GM19324 (cell line): ENCODE data around the gene INHBB.
"Not testable (repeated sequence)": the region's sequence is repeated elsewhere in the genome, so short reads cannot be mapped to it uniquely, and the experiment has no call there.

ENCODE experiments used
- ATAC-seq: cut with Tn5 transposase; IDR thresholded peaks from one replicate; pipeline ENCODE4 v1.9.1; 2021; ENCODE audit warnings: mild to moderate bottlenecking, moderate library complexity; ENCODE audit not compliant: unreplicated experiment, low FRiP score

INHBB gene

DNA sequence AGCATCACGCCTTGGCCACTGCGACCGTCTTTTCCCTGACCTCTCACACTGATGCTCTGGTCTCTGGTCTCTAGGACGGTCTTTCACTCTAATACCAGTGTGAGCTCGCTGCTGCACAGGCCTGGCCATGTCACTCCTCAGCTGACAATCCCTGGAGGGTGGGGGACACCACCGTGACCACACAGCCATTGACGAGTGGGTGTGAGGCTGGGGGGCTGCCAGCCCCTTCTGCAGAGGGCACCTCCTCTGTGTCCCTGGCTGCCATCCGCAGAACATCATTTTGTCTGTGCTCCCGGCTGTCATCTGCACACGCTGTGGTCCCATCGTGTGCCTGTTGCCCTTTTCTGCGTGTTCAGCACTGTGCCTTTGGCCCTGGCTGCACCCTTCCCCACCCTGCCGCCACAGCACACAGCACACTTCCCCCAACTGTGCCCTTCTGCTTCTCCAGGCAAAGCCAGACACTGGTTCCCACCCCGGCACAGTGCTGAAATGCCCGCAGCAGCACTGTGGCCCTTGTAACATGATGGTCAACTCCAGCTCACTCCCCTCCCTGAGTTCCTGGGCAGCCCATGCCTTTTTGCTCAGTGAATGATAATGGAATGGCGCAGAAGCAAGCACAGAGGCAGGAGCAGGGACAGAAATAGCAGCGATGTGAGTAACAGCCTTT is 30.4 kb upstream of the INHBB start:
- no peak for ATAC-seq

DNA sequence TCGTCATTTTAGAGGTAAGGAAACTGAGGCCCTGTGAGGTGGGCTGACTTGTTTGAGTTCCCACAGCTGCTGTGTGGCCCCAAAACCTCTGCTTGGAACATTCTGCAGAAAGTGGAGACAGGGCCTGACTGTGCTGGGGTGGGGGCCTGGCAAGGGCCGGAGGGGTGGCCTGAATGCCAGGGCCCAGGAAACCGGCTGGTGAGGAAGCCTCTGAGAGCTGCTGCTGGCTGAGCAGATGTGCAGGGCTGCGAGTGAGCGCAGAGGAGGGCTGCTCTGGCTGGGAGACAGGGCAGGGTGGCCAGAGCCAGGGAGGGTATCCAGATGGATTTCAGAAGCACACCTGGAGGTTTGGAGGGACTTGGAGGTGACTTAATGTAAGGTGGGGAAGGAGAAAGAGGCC is 29.9 kb upstream of the INHBB start:
- no peak for ATAC-seq

DNA sequence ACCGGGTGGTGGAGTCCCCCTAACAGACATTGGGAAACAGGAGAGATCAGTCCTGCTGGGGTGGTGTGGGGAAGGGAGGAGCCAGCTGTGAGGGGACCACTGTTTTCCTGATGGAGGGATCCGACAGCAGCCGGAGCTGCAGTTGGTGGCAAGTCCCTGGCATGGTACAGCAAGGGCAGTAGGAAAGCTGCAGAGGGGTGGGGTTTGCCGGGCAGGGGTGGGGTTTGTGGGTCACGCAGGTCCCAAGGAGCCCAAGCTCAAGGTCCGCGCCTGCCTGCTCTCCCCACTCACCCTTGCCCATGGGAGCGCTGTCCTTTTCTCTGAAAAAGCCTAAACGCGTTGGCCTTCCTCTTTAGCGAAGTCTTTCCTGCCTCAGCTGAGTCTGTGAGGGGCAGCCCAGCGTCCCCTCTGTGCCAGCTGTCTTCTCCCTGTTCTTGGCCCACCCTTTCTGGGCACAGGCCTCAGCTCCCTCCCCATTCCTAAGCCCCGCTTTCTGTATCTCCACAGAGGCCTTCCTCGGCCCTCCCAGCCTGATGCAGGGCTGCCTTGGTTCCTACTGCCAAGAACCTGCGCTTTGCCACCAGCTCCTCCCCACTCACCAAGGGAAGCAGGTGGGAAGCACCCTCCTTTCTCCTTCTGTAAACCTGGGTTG is 29.3 kb upstream of the INHBB start:
- no peak for ATAC-seq

DNA sequence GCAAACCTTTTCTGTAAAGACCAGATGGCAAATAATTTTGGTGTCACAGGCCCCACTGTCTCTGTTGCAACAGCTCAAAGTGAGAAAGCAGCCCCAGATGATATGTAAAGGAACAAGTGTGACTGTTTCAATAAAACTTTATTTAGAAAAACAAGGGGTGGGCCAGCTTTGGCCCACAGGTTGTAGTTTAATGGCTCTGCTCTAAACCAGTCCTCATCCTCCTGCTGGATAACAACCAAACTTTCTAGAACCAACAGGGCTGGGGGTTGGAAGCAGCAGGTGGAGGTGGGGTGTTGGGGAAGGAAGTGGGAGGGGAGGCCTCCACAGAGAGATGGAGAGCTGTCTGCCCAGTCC is 28.8 kb upstream of the INHBB start:
- ATAC-seq: no peak

DNA sequence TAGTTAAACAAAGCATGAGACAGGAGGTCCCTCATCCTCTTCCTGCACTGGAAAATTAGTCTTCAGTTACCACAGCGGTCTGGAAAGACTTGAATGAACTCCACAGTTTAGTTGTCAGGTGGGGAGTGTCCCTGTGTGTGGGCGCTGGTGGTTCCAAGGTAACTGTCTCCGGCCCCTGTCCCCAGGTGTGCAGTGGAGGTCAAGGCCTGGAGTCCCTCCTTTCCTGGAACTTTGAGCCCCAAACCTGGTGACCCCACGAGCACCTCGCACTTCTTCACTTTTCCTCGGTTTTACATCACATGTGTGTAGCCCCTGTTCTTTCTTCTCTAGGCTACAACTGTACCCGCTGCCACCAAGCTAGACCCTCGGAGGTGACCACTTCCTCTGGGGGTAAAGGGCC is 28.0 kb upstream of the INHBB start:
- no peak for ATAC-seq

DNA sequence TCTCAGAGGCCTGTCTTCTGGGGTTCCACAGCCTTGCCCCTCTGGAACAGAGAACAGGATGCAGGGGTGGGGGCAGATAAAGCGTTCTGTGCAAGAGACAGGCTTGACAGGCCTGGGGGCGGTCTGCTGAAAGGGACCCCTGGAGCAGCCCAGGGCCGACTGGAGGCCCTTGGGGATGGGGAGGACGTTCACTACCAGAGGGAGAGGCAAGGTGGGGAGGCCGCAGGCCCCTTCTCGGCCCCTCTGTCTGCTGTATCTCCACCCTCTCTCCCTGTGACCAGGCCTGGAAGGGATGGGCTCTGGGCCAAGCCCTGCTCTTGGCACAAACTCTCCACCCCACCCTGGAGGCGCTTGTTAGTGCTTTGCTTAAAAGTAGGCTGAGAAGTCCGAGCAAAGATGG is 27.3 kb upstream of the INHBB start:
- ATAC-seq: no peak

DNA sequence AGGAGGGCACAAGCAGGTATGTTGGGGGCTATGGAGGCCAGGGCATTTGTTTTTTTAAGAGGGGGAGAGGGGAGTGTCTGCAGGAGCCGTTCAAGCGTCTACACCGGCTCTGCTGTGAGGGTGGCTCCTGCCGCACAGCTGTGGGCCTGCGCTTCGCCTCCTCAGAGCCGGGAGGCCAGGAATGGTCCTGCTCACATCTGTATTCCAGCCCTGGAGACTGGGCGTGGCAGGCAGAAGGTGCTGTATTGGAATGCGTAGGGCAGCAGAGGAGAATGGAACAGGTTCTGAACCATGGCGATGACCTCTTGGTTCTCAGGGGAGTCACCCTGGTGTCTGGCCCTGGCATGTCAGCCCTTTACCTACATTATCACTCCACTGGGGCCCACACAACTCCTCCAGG is 26.8 kb upstream of the INHBB start:
- ATAC-seq: no peak

DNA sequence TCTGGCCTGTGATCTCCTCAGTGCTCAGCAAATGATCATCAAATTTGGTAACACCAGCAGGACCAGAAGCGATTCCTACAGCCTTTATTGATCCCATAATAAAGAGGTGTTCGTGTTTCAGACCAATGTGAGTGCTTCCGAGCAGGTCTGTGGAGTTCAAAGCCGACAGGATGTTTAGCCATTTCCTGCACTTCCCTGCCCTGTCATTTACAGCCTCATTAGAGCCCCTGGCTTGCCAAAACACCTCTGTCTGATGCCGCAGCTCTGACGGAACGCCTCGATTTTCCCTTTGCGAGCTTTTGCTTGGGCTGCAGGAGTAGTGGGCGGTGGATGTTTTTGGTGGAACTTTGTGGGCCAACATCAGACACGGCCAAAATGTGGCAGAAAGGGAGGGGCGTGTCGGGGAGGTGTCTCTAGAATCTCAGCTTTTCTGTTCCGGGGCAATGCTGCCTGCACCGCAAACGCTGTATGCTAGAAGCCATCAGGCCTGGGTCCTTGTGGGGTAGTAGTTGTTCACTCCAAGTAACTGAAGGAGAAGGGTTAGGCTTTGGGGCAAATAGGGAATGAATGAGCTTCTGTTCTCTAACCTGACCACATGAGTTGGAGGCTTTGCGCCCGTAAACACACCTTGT is 26.1 kb upstream of the INHBB start:
- no peak for ATAC-seq

DNA sequence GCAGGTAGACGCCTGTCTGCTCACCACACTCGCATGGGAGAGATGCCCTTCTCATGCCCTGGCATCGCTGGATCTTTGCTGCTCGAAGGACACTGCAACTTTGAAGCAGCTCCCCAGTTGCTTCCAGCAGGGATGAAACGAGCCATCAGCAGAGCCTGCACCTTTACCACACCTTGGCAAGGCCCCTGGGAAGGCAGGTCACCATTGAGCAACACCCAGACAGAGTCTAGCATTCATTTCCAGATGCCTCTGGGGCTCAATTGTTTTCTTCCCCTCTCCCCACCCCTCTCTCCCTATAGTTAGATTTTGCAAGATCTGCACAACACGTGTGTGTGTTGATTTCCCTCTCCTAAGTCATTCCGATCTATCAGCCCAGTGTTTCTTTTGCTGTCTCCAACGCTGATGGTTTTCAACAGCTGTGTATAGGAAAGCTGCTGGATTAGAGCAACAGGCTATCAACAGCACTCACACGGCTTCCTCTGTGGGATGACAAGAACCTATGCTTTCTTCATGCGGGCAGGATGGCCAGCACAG is 25.6 kb upstream of the INHBB start:
- ATAC-seq: no peak

DNA sequence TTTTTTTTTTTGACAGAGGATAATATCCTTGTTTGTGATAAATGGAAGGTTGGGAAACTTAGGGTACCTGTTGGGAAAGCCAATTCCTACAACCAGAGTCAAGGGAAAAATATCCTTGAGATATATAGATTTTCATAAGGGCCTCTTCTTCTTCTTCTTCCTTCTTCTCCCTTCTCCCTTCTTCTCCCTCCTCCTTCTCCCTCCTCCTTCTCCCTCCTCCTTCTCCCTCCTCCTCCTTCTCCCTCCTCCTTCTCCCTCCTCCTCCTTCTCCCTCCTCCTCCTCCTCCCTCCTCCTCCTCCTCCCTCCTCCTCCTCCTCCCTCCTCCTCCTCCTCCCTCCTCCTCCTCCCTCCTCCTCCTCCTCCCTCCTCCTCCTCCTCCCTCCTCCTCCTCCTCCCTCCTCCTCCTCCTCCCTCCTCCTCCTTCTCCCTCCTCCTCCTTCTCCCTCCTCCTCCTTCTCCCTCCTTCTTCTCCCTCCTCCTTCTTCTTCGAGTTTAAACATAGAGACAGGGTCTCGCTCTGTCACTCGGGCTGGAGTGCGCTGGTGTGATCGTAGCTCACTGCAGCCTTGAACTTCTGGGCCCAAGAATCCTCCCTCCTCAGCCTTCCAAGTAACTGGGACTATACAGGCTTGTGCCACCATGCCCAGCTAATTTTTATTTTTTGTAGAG is 24.9 kb upstream of the INHBB start:
- ATAC-seq: not testable (repeated sequence)

DNA sequence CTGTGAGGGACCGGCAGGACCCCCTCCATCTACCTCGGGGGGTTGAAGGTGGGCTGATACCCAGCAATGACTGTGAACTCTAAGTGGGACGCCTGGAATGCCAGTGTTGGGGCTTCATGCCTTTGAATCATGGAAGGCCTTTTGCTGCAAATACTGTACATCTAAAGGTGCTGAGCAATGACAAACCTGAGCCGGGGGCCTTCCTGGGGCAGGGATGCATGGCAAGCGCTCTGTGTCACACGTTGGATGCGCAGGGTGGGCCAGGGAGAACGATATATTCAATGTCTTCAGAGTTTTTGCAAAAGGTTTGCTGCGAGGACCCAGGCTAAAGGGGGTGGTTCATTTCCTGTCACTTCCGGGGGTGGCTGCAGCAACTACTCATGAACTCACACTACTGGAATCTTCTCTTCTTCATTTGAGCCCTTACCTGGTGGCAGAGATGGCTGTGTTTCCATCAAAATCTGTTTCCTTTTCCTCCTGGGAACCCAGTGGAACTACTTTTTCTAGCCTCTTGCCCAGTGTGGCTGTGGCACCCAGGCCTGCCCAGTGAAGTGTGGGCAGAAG is 24.1 kb upstream of the INHBB start:
- ATAC-seq: no peak

DNA sequence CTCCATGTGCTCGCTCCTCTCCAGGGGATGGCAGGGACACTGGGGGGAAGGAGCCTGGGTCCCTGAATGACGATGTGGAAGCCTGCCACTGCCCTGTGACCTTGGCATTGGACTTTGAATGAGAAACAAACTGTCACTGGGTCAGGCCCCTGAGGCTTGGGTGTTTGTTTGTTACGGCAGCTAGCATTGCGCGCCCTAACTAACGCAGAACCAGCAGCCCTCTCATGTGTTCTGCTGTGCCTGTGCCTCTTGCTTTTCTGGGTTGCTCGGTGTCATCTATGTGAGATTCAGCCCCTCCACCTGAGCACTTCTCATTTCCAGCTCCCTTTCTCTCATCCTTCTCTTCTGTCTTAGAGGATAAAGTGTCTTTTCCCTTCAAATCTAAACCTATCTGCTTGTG is 23.6 kb upstream of the INHBB start:
- no peak for ATAC-seq

DNA sequence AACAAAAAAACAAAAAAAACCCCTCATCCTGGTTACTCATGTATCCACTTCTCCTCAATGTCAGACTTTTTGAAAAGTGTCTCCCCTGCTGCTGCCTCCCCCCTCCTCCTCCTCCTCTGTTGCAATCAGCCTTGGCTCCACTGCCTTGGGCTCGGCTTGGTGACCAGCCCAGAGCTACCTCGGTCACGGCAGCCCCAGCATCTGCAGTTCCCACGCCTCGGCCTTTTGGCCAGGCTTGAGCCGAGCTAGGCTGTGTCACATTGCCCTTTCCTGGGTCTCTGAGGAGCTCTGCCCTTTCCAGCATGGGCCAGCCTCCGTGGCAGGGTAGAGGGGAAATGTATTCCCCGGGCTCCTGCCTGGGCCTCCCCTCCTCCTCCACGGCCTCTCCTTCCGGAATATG is 22.7 kb upstream of the INHBB start:
- no peak for ATAC-seq

DNA sequence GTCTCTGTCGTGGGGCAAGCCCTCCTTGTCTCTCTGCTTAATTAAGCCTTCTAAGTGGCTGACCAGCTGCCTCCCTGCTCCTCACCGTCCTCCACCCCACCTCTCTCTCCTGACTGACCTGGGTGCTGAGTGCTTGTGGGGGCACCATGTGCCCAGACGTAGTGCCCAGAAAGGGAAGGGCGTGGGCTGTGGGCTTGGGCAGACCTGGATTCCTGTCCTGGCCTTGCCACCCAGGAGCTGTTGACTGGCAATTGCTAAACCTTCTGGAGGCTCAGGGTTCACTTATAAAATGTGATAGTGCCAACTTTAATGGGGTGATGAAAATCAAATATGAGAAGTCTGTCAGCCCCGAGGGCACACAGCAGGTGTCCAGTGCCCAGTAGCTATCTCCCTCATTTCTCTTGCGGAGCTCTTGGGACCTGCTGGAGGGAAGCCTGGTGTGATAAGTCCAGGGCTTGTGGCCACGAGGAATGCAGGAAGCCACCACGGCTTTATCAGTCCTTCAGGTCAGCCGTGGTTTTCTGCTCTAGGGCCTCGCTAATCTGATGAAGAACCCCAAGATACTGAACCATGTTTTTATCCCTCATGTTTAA is 22.0 kb upstream of the INHBB start:
- no peak for ATAC-seq

DNA sequence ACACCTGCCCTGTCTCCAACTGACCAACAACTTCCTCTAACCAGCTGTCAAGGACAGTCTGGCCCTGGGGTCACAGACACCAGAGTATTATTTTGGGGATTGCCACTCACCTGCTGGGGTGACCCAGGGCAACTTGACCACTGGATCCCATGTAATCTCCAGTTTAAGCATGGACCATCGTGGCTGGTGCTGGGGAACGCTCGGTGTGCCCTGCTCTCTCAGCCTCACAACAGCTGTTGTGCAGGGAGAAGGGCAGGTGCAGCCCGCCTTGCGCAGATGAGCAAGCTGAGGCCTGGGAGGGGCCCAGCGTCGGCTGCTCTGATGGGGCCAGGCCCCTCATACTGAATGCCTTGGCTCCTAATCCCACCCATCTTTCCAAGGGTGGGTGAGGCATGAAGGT is 21.0 kb upstream of the INHBB start:
- no peak for ATAC-seq

DNA sequence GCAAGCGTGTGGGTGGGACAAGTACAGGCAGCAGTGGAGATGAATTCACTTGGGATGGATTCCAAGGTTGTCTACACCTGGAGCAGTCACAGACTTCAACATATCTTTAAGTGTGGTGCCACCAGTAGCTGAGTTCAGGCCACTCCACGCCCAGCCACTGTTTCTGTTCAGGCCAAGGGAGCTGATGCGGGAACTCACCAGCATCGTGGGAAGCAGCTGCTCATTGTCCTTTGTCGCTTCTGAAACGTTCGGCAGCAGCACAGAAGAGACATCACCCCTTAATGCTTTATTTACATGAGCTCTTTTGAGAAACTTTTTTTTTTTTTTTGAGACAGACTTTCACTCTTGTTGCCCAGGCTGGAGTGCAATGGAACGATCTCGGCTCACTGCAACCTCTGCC is 19.9 kb upstream of the INHBB start:
- no peak for ATAC-seq

DNA sequence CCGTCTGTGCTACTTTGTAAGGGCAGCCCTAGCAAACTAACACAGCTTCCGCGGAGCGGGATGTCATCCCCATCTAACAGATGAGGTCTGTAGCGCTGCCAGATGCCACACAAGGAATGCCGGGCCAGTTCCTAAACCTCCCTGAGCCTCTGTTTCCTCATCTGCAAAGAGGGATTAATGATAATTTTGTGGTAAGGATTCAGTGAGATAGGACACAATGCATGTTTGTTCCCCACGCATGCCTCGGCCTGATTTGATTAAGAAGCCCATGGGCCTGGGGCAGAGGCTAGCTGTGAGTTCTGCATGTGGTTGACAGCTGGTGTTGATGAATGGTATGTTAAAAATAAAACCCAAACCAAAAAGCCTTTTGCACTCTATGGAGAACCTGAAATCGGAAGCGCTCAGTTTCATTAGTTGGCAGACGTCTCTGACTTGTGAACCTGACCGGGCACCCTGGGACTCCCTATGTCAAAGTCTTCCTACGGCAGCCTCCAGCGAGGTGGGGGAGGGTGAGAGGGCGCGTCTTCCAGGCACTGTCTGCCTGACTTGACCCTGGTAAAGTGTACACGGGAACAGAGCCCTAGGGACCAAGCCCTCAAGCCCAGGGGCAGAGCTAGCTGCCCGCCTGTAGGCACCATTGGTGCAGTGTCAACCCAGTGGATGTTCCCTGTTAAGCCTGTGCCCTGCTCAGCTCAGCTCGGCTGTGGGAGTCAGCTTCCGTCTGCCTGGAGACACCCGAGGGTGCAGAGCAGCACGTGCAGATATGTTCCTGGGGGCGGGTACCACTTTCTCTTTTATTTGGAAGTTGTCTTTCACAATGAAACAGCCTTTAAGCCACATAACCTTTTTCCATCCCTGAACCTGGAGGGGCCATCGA is 14.8 kb upstream of the INHBB start:
- ATAC-seq: no peak

DNA sequence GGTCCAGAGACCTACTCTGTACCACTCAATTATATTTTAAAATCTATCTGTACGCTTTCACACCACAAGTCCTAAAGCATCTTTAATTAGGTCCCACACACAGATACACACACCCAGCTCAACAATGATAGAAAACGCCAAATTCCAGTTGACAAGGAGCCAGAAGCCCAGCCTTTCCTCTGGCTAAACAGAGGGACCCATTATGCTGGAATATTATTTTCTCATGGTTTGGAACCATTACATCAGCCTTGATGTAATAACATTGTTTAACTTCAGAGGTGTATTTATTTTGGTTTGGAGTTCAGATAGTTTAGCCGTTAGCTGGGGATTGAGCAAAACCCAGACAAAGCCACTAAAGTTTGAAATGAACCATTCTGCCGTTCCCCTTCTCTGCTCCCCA is 14.0 kb upstream of the INHBB start:
- ATAC-seq: no peak

DNA sequence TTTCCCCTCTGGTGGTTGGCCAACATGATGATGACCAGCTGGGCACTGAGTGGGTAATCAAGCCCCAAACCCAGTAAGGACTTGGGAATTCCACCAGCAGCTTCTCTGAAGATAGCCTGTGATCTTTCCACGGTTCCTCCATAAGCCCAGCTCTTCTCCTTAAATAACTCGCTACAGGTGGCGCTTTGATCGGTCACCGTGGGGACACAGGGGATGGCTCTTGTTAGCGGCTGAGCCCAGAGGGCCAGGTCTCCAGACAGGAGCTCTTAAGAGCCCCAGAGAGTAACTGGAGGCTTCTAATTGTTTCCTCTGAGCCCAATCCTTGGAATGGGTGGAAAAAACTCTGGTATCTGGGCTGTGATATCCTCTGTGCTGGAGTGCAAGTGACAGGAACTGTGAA is 13.6 kb upstream of the INHBB start:
- no peak for ATAC-seq

DNA sequence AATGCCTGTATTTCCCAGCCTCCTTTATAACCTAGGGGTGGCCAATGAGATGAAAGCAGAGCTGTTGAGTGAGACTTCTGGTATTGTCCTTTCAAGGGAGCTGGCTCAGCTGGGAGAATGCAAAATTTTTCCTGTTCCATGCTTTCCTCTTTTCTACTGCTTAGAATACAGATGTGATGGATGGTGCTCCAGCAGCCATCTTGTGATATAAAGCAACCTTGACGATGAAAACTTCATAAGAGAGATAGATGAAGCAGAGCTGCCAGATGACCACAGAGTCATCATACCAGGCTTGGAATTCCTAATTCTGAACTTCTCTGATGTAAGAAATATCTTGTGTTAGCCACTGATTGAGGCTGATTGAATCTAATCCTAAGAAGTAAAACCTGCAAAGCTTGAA is 11.9 kb upstream of the INHBB start:
- ATAC-seq: no peak
